PC-9 (cell line): Measurements from ENCODE around the gene TRIP13. TPM values are rescaled to one million over a fixed set of nuclear protein-coding genes. Genes with fewer than 3 reads are reported as not detected.

ENCODE experiments used
- BruUV-seq: library from RNA; stranded (reverse); fragments of 400-500 nt; replicated peaks from 2 replicates; lab custom pipeline; 2021; lab: Mats Ljungman, UMichigan
- CTCF ChIA-PET: fragments of 300-600 bp; sonication (Branson Sonifier 250); formaldehyde crosslinking; loops from one replicate; lab custom pipeline; 2022; ENCODE audit warnings: antibody characterized with exemption; lab: Charles Lee
- POLR2A ChIA-PET: fragments of 300-600 bp; sonication (Branson Sonifier 250); formaldehyde crosslinking; loops from one replicate; lab custom pipeline; 2022; ENCODE audit warnings: antibody characterized with exemption; ENCODE audit not compliant: unreplicated experiment; lab: Charles Lee
- DNase-seq, 2 experiments: peaks; one replicate each; pipeline versions ENCODE4 v3.0.0 to v3.0.0-alpha.2; 2015 to 2022; ENCODE audit warnings: mixed read lengths in 1 of 2
- H2AFZ ChIP-seq: fragments of 200-600 bp; sonication (generic); 2 replicates; pipeline ENCODE4 v1.8.1; 2017; ENCODE audit warnings: antibody characterized with exemption
- H3F3A ChIP-seq: fragments of 200-600 bp; sonication (generic); 2 replicates; pipeline ENCODE4 v1.8.1; 2017; ENCODE audit warnings: antibody characterized with exemption, mild to moderate bottlenecking, low read depth; ENCODE audit not compliant: insufficient read depth
- H3K27ac ChIP-seq: fragments of 200-600 bp; sonication (generic); 2 replicates; pipeline ENCODE4 v1.6.1; 2016; ENCODE audit warnings: mixed run types
- H3K27me3 ChIP-seq: fragments of 200-600 bp; sonication (generic); 2 replicates; pipeline ENCODE4 v1.6.1; 2016; ENCODE audit warnings: low read depth, mixed run types; ENCODE audit not compliant: insufficient read depth
- H3K36me3 ChIP-seq: fragments of 200-600 bp; sonication (generic); 2 replicates; pipeline ENCODE4 v1.6.1; 2016; ENCODE audit warnings: low read depth, mixed run types
- H3K4me1 ChIP-seq: fragments of 200-600 bp; sonication (generic); replicated peaks from 2 replicates; pipeline ENCODE4 v1.6.1; 2016; ENCODE audit warnings: mixed run types; ENCODE audit not compliant: insufficient read depth
- H3K4me2 ChIP-seq: fragments of 200-600 bp; sonication (generic); 2 replicates; pipeline ENCODE4 v1.6.1; 2017; ENCODE audit warnings: mixed run types
- H3K4me3 ChIP-seq: fragments of 200-600 bp; sonication (generic); 2 replicates; pipeline ENCODE4 v1.6.1; 2016; ENCODE audit warnings: mixed run types
- H3K79me2 ChIP-seq: fragments of 200-600 bp; sonication (generic); 2 replicates; pipeline ENCODE4 v1.6.1; 2017; ENCODE audit warnings: low read depth, mixed run types
- H3K9me2 ChIP-seq: fragments of 200-600 bp; sonication (generic); 2 replicates; pipeline ENCODE4 v1.8.1; 2017; ENCODE audit warnings: mild to moderate bottlenecking; ENCODE audit not compliant: insufficient read depth
- H3K9me3 ChIP-seq: fragments of 200-600 bp; sonication (generic); 2 replicates; pipeline ENCODE4 v1.8.1; 2016; ENCODE audit warnings: low read depth; ENCODE audit not compliant: insufficient read depth
- H4K20me1 ChIP-seq: fragments of 200-600 bp; sonication (generic); 2 replicates; pipeline ENCODE4 v1.8.1; 2017; ENCODE audit not compliant: insufficient read depth
- EZH2 ChIP-seq: fragments of 200-600 bp; sonication (generic); IDR thresholded peaks from 2 replicates; pipeline ENCODE4 v1.8.0; 2017; ENCODE audit warnings: antibody characterized with exemption, low read depth
- intact Hi-C: fragments of 100-400 bp; cut with micrococcal nuclease; formaldehyde crosslinking; loops from one replicate; pipeline ENCODE4 v1.10.0; 2022; ENCODE audit not compliant: unreplicated experiment
- total RNA-seq: library from RNA; stranded (reverse); gene quantifications from 2 replicates; pipeline ENCODE4 v1.2.3, GENCODE V29; 2021
- TF ChIP-seq, protein P1 (sequence below): fragments of 200-600 bp; sonication (generic); conservative IDR thresholded peaks from 2 replicates; pipeline ENCODE4 v1.6.1; 2017; ENCODE audit warnings: mixed run types, antibody characterized with exemption, mild to moderate bottlenecking, moderate library complexity

Gene TRIP13
- total RNA-seq, 1 experiment from 2014 or later: 74.0 TPM

DNA sequence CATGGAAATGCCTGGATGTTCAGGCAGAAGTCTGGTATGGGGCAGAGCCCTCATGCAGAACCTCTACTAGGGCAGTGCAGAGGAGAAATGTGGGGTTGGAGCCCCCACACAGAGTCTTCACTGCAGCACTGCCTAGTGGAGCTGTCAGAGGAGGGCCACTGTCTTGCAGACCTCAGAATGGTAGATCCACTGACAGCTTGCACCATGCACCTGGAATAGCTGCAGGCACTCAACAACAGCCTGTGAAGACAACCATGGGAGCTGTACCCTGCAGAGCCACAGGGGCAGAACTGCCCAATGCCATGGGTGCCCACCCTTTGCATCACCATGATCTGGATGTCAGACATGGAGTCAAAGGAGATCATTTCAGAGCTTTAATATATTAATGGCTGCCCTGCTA is 36.9 kb downstream of the TRIP13 start:
- CTCF ChIA-PET: interaction anchor here (0.7 kb wide), 1 partner anchor 80 kb away, joined by 3 read pairs; no protein-coding TSS in a partner anchor
- intact Hi-C loops: no loop called here

GRCh38 chr5:930866-931265 is 38.2 kb downstream of the TRIP13 start:
- no peaks in the 10 kb centered on the region for H4K20me1 ChIP-seq
- H3K4me1 ChIP-seq: 0 out of 2 replicates have a peak, but pooled peaks cover 6% of the 10 kb centered on the region
- no TSS peak for BruUV-seq
- intact Hi-C loops: loop anchor here (2.0 kb wide), 1 partner anchor 80 kb away; no protein-coding TSS in a partner anchor
- no peaks in the 10 kb centered on the region for H3K36me3 ChIP-seq
- no peaks in the 10 kb centered on the region for H3F3A ChIP-seq
- no peak for TF ChIP-seq EZH2
- TF ChIP-seq, protein P1, sequence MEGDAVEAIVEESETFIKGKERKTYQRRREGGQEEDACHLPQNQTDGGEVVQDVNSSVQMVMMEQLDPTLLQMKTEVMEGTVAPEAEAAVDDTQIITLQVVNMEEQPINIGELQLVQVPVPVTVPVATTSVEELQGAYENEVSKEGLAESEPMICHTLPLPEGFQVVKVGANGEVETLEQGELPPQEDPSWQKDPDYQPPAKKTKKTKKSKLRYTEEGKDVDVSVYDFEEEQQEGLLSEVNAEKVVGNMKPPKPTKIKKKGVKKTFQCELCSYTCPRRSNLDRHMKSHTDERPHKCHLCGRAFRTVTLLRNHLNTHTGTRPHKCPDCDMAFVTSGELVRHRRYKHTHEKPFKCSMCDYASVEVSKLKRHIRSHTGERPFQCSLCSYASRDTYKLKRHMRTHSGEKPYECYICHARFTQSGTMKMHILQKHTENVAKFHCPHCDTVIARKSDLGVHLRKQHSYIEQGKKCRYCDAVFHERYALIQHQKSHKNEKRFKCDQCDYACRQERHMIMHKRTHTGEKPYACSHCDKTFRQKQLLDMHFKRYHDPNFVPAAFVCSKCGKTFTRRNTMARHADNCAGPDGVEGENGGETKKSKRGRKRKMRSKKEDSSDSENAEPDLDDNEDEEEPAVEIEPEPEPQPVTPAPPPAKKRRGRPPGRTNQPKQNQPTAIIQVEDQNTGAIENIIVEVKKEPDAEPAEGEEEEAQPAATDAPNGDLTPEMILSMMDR: no peak
- 0 out of 2 replicates have a peak overlapping the region, but pooled peaks have one; percentile 3 for H3K4me2 ChIP-seq
- no peaks in the 10 kb centered on the region for H3K9me2 ChIP-seq
- POLR2A ChIA-PET: interaction anchor here (0.6 to 0.8 kb wide), 3 partner anchors 200 to 693 kb away, joined by 3 to 9 read pairs (median 8); no protein-coding TSS in a partner anchor
- no peak overlapping the region for H2AFZ ChIP-seq
- no peaks in the 10 kb centered on the region for H3K79me2 ChIP-seq
- H3K9me3 ChIP-seq: no peaks in the 10 kb centered on the region
- H3K4me3 ChIP-seq: no peak overlapping the region
- H3K27ac ChIP-seq: no peak overlapping the region
- peaks cover 27% of the 10 kb centered on the region for H3K27me3 ChIP-seq
- peak; percentile 73 to 80 for DNase-seq
- CTCF ChIA-PET: interaction anchor here (1.0 kb wide), 1 partner anchor 80 kb away, joined by 3 read pairs; no protein-coding TSS in a partner anchor

More for the DNA sequence above, 36.9 kb downstream of the TRIP13 start:
- Histone ChIP-seq H3K9me3 (no peaks in the 10 kb centered on the region), H3K4me1 (0 out of 2 replicates have a peak, but pooled peaks cover 6% of the 10 kb centered on the region), H3K9me2 (no peaks in the 10 kb centered on the region), H2AFZ (no peak overlapping the region), H3K27ac (no peak overlapping the region), H3K36me3 (no peaks in the 10 kb centered on the region), H3K79me2 (no peaks in the 10 kb centered on the region), H3K4me2 (no peak overlapping the region), H4K20me1 (no peaks in the 10 kb centered on the region), H3F3A (no peaks in the 10 kb centered on the region), H3K4me3 (no peak overlapping the region), H3K27me3 (peaks cover 23% of the 10 kb centered on the region; the same call in 1 of the 2 replicates)
- TF ChIP-seq, protein P1: no peak
- TF ChIP-seq EZH2: no peak
- no TSS peak for BruUV-seq
- POLR2A ChIA-PET: no interaction called here
- no peak for DNase-seq

- no peaks in the 10 kb centered on the region for H3K79me2 ChIP-seq
- TF ChIP-seq EZH2: no peak
- TF ChIP-seq, protein P1: no peak
- H3K9me3 ChIP-seq: no peaks in the 10 kb centered on the region
- H3K4me1 ChIP-seq: 0 out of 2 replicates have a peak, but pooled peaks cover 6% of the 10 kb centered on the region
- no peak overlapping the region for H3K4me3 ChIP-seq
- H3F3A ChIP-seq: no peaks in the 10 kb centered on the region
- ChIA-PET CTCF (interaction anchor here (1.3 kb wide), 1 partner anchor 8 kb away, joined by 4 read pairs; no protein-coding TSS in a partner anchor), POLR2A (no interaction called here)
- H4K20me1 ChIP-seq: no peaks in the 10 kb centered on the region
- intact Hi-C loops: loop anchor here (2.0 kb wide), 1 partner anchor 79 kb away; no protein-coding TSS in a partner anchor
- BruUV-seq: no TSS peak
- H3K4me2 ChIP-seq: no peak overlapping the region
- H3K9me2 ChIP-seq: no peaks in the 10 kb centered on the region
- no peak overlapping the region for H2AFZ ChIP-seq
- no peak for DNase-seq
- H3K27ac ChIP-seq: no peak overlapping the region
- H3K36me3 ChIP-seq: no peaks in the 10 kb centered on the region
- peaks cover 35% of the 10 kb centered on the region for H3K27me3 ChIP-seq
These were observed 39.0 kb downstream of the TRIP13 start for GRCh38 chr5:931570-932145.
